H4 (cell line): ENCODE data around the gene KLHDC10. TPM values are rescaled to one million over a fixed set of nuclear protein-coding genes. Genes with fewer than 3 reads are reported as not detected.
A peak's percentile ranks its signal among the peaks of the same experiment; 100 is the strongest.
"Not testable (repeated sequence)": the region's sequence is repeated elsewhere in the genome, so short reads cannot be mapped to it uniquely, and the experiment has no call there.

Experiments used
- DNase-seq: peaks from one replicate; pipeline ENCODE4 v3.0.0-alpha.2; 2015; ENCODE audit warnings: low spot score
- total RNA-seq: library from RNA; depleted of rRNA; stranded (reverse); fragments of >200 nt; shearing (Covaris generic); gene quantifications from 2 replicates; pipeline ENCODE4 v1.2.3, GENCODE V29; 2014

The KLHDC10 gene
- total RNA-seq, 1 experiment from 2014 or later = 15.5 TPM

- DNase-seq = no peak
These were observed 70.3 kb downstream of the KLHDC10 start for GRCh38 chr7:130140551-130141160.

- no peak for DNase-seq
These were observed 71.0 kb downstream of the KLHDC10 start for GRCh38 chr7:130141161-130141883.

- DNase-seq = no peak
These were observed 71.7 kb downstream of the KLHDC10 start for GRCh38 chr7:130141884-130142653.

GRCh38 chr7:130142654-130143333 lies 72.5 kb downstream of the KLHDC10 start:
- no peak for DNase-seq

GRCh38 chr7:130143334-130143732 lies 73.0 kb downstream of the KLHDC10 start:
- DNase-seq = no peak

- DNase-seq = no peak
These were observed 73.6 kb downstream of the KLHDC10 start for GRCh38 chr7:130143986-130144311.

- DNase-seq = no peak
These were observed 74.2 kb downstream of the KLHDC10 start for GRCh38 chr7:130144312-130145171.

GRCh38 chr7:130145424-130146100 lies 75.2 kb downstream of the KLHDC10 start:
- no peak for DNase-seq

- not testable (repeated sequence) for DNase-seq
These were observed 75.8 kb downstream of the KLHDC10 start for GRCh38 chr7:130146142-130146541.

- no peak for DNase-seq
These were observed 76.5 kb downstream of the KLHDC10 start for GRCh38 chr7:130146693-130147405.

GRCh38 chr7:130147710-130148325 lies 77.5 kb downstream of the KLHDC10 start:
- DNase-seq = no peak

GRCh38 chr7:130148561-130148960 lies 78.2 kb downstream of the KLHDC10 start:
- no peak for DNase-seq

- DNase-seq = no peak
These were observed 79.2 kb downstream of the KLHDC10 start for GRCh38 chr7:130149281-130150139.

GRCh38 chr7:130150587-130150986 lies 80.3 kb downstream of the KLHDC10 start:
- no peak for DNase-seq

- DNase-seq = peak; percentile 33
These were observed 81.5 kb downstream of the KLHDC10 start for GRCh38 chr7:130151591-130152492.

GRCh38 chr7:130152493-130153210 lies 82.3 kb downstream of the KLHDC10 start:
- DNase-seq = no peak
